Duodenal mucosa (tissue), 2 donors: ENCODE measurements around the gene RAMP3.
"Not testable (repeated sequence)": the region's sequence is repeated elsewhere in the genome, so short reads cannot be mapped to it uniquely, and the experiment has no call there.

Source experiments
- H3K27ac ChIP-seq: one replicate; pipeline ENCODE4 v1.7.0; 2013; ENCODE audit warnings: low read depth, low read length
- H3K27me3 ChIP-seq, 2 donors: one replicate each; pipeline ENCODE4 v1.7.0; 2013; ENCODE audit warnings: low read length in 2 of 2, control low read depth in 1 of 2; ENCODE audit not compliant: insufficient read depth in 2 of 2, control insufficient read depth in 1 of 2
- H3K36me3 ChIP-seq, 2 donors: one replicate each; pipeline ENCODE4 v1.7.0; 2013; ENCODE audit warnings: low read length in 2 of 2, control low read depth in 1 of 2; ENCODE audit not compliant: insufficient read depth in 2 of 2, control insufficient read depth in 1 of 2
- H3K4me1 ChIP-seq, 2 donors: one replicate each; pipeline ENCODE4 v1.7.0; 2013; ENCODE audit warnings: low read length in 2 of 2, control low read depth in 1 of 2; ENCODE audit not compliant: insufficient read depth in 2 of 2, control insufficient read depth in 1 of 2
- H3K4me3 ChIP-seq, 2 donors: one replicate each; pipeline ENCODE4 v1.7.0; 2013; ENCODE audit warnings: low read length in 2 of 2, low read depth in 1 of 2
- H3K9ac ChIP-seq, 2 donors: one replicate each; pipeline ENCODE4 v1.7.0; 2013; ENCODE audit warnings: low read length in 2 of 2, low read depth in 1 of 2
- H3K9me3 ChIP-seq, 2 donors: one replicate each; pipeline ENCODE4 v1.7.0; 2013; ENCODE audit warnings: low read length in 2 of 2, control low read depth in 1 of 2; ENCODE audit not compliant: control insufficient read depth in 1 of 2

Gene RAMP3

GRCh38 chr7:45145881-45146280 is 11.7 kb upstream of the RAMP3 start:
- H3K9me3 ChIP-seq, result no peaks in the 10 kb centered on the region
- peaks cover 0 to 2% of the 10 kb centered on the region in 2 donors for H3K4me1 ChIP-seq
- H3K9ac ChIP-seq, result no peak overlapping the region
- no peak overlapping the region for H3K27ac ChIP-seq
- H3K27me3 ChIP-seq, result peaks cover 0 to 2% of the 10 kb centered on the region in 2 donors
- no peak overlapping the region for H3K4me3 ChIP-seq
- H3K36me3 ChIP-seq, result no peaks in the 10 kb centered on the region

GRCh38 chr7:45146531-45147379 is 10.8 kb upstream of the RAMP3 start:
- no peaks in the 10 kb centered on the region for H3K36me3 ChIP-seq
- H3K4me1 ChIP-seq, result peaks cover 0 to 2% of the 10 kb centered on the region in 2 donors
- no peaks in the 10 kb centered on the region for H3K9me3 ChIP-seq
- peaks cover 0 to 6% of the 10 kb centered on the region in 2 donors for H3K27me3 ChIP-seq
- H3K4me3 ChIP-seq, result no peak overlapping the region
- H3K9ac ChIP-seq, result no peak overlapping the region
- H3K27ac ChIP-seq, result no peak overlapping the region

- Histone ChIP-seq H3K9ac (no peak overlapping the region), H3K36me3 (no peaks in the 10 kb centered on the region), H3K4me1 (peaks cover 0 to 2% of the 10 kb centered on the region in 2 donors), H3K27ac (no peak overlapping the region), H3K4me3 (no peak overlapping the region), H3K9me3 (no peaks in the 10 kb centered on the region), H3K27me3 (peaks cover 0 to 6% of the 10 kb centered on the region in 2 donors)
These were observed 9.5 kb upstream of the RAMP3 start for GRCh38 chr7:45147858-45148652.

DNA sequence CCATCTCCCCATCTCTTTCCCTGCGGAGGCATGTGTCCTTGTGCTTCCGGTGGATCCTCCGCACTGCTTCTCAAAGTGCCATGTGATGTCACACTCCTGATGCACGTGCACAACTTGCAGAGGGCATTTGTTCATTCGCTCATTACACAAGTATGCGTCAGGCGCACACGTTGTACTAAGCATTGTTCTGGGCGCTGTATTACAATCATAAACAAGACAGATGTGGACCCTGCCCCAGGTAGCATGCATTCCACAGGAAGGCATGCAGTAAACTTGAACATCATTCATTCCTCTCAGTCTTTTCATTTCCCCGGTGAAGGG is 9.0 kb upstream of the RAMP3 start:
- Histone ChIP-seq H3K9me3 (no peaks in the 10 kb centered on the region), H3K4me1 (peaks cover 0 to 2% of the 10 kb centered on the region in 2 donors), H3K4me3 (no peak overlapping the region), H3K27ac (no peak overlapping the region), H3K36me3 (no peaks in the 10 kb centered on the region), H3K27me3 (peaks cover 0 to 6% of the 10 kb centered on the region in 2 donors), H3K9ac (no peak overlapping the region)

DNA sequence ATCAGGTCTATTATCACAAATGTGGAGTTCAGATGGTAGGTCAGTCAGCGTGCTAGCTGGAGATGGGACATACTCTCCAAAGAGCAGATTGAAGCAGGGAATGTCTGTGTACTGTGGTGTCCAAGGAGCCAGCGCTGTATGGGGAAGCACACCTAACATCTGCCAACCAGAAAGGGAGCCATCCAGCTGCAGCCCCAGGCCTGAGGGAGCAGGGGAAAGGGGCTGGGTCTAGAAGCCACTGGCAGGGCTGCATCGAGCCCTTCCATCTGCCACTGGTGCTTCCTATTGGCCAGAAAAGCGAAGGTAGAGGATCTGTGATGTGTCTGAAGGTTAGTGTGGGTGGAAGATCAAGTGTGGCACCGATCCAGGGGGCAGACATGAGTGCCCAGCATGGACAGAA is 8.0 kb upstream of the RAMP3 start:
- H3K36me3 ChIP-seq, result no peaks in the 10 kb centered on the region

DNA sequence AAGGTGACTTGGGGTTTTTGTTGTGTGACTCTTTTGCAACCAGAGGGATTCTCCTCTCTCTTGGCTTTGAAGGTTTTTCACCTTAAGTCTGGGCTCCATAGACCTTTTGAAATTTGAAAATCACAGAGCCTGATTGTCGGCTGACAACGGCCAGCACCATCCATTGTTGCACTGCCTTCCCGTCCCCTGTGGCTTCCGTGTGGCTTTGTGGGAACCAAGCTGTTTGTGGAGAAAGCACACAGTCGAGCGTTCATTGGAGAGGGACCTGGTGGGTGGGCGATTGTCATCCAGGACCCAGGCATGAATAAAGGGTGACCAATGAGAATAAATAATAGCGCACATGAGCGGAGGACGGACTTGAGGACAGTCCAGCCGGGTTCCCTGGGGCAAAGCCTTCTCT is 7.4 kb upstream of the RAMP3 start:
- Histone ChIP-seq H3K9me3 (no peaks in the 10 kb centered on the region), H3K4me1 (peaks cover 0 to 2% of the 10 kb centered on the region in 2 donors), H3K27me3 (peaks cover 0 to 6% of the 10 kb centered on the region in 2 donors), H3K9ac (no peak overlapping the region), H3K4me3 (no peak overlapping the region), H3K27ac (no peak overlapping the region), H3K36me3 (no peaks in the 10 kb centered on the region)

More for the DNA sequence above, 8.0 kb upstream of the RAMP3 start:
- Histone ChIP-seq H3K27ac (no peak overlapping the region), H3K27me3 (peaks cover 0 to 6% of the 10 kb centered on the region in 2 donors), H3K9ac (no peak overlapping the region), H3K4me1 (peaks cover 0 to 2% of the 10 kb centered on the region in 2 donors), H3K4me3 (no peak overlapping the region), H3K9me3 (no peaks in the 10 kb centered on the region)

GRCh38 chr7:45151131-45151684 is 6.4 kb upstream of the RAMP3 start:
- Histone ChIP-seq H3K4me1 (peaks cover 0 to 2% of the 10 kb centered on the region in 2 donors), H3K9ac (no peak overlapping the region), H3K27ac (no peak overlapping the region), H3K36me3 (no peaks in the 10 kb centered on the region), H3K27me3 (peaks cover 0 to 8% of the 10 kb centered on the region in 2 donors), H3K4me3 (no peak overlapping the region), H3K9me3 (no peaks in the 10 kb centered on the region)

DNA sequence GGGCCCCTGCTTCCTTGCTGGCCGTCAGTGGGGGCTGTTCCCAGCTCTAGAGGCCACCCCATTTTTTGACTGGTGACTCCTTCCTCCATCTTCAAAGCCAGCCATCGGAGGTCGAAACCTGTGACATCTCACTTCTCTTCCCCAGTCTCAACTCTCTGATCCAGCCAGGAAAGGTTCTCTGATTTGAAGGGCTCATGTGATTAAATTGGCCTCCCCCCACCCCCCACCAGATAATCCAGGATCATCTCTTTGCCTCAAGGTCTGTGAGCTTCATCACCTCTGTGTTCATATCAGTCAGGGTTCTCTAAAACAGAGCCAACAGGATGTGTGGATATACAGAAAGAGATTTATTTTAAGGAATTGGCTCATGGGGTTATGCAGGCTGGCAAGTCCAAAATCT is 5.6 kb upstream of the RAMP3 start:
- no peaks in the 10 kb centered on the region for H3K4me1 ChIP-seq
- H3K27me3 ChIP-seq, result peaks cover 0 to 8% of the 10 kb centered on the region in 2 donors
- H3K36me3 ChIP-seq, result no peaks in the 10 kb centered on the region
- H3K4me3 ChIP-seq, result no peak overlapping the region
- H3K9me3 ChIP-seq, result no peaks in the 10 kb centered on the region
- no peak overlapping the region for H3K9ac ChIP-seq
- H3K27ac ChIP-seq, result no peak overlapping the region

- no peaks in the 10 kb centered on the region for H3K36me3 ChIP-seq
- no peaks in the 10 kb centered on the region for H3K4me1 ChIP-seq
- H3K27ac ChIP-seq, result no peak overlapping the region
- H3K9ac ChIP-seq, result no peak overlapping the region
- H3K9me3 ChIP-seq, result no peaks in the 10 kb centered on the region
- peaks cover 3 to 12% of the 10 kb centered on the region in 2 donors for H3K27me3 ChIP-seq
- no peak overlapping the region for H3K4me3 ChIP-seq
These were observed 4.4 kb upstream of the RAMP3 start for GRCh38 chr7:45153233-45153632.

GRCh38 chr7:45153861-45154260 is 3.7 kb upstream of the RAMP3 start:
- H3K4me3 ChIP-seq, H3K36me3 ChIP-seq, H3K9me3 ChIP-seq, H3K9ac ChIP-seq, H3K27ac ChIP-seq, H3K4me1 ChIP-seq: not testable (repeated sequence)
- H3K27me3 ChIP-seq, result peaks cover 7 to 12% of the 10 kb centered on the region in 2 donors
